ENCODE data around the gene KDM4B. TPM values are rescaled to one million over a fixed set of nuclear protein-coding genes. Genes with fewer than 3 reads are reported as not detected.

Gene KDM4B
- total RNA-seq, 2 experiments from 2014 or later, result 33.9 to 35.8 TPM

GRCh38 chr19:5120321-5120720, 151.4 kb downstream of the KDM4B start:
- H3K27ac Mint-ChIP-seq, result no peak overlapping the region
- ChIA-PET POLR2A (no interaction called here), CTCF (no interaction called here)
- H3K27me3 Mint-ChIP-seq, result no peaks in the 10 kb centered on the region
- peaks cover 18% of the 10 kb centered on the region for H3K36me3 Mint-ChIP-seq (ENCODE audit: low read depth)
- H3K4me3 Mint-ChIP-seq, result no peak overlapping the region
- DNase-seq (no peak), ATAC-seq (no peak)
- no peaks in the 10 kb centered on the region for H3K9me3 Mint-ChIP-seq (ENCODE audit: low read depth)
- intact Hi-C loops (cut with DNase I, micrococcal nuclease), result no loop called here
- peaks cover 3% of the 10 kb centered on the region for H3K4me1 Mint-ChIP-seq

- Mint-ChIP-seq H3K4me1 (peaks cover 5% of the 10 kb centered on the region), H3K4me3 (no peak overlapping the region), H3K27me3 (no peaks in the 10 kb centered on the region), H3K9me3 (ENCODE audit: low read depth) (no peaks in the 10 kb centered on the region), H3K27ac (no peak overlapping the region), H3K36me3 (ENCODE audit: low read depth) (peaks cover 15% of the 10 kb centered on the region)
- intact Hi-C loops (cut with DNase I, micrococcal nuclease), result no loop called here
- no peak for ATAC-seq
- CTCF ChIA-PET, result no interaction called here
- POLR2A ChIA-PET, result no interaction called here
- no peak for DNase-seq
Observed at GRCh38 chr19:5120833-5121232, 151.9 kb downstream of the KDM4B start.

- DNase-seq, result no peak
- no peak overlapping the region for H3K4me3 Mint-ChIP-seq
- intact Hi-C loops (cut with DNase I, micrococcal nuclease), result no loop called here
- ChIA-PET POLR2A (no interaction called here), CTCF (interaction anchor here (0.6 kb wide), 1 partner anchor 39 kb away, joined by 3 read pairs; no protein-coding TSS in a partner anchor)
- H3K27me3 Mint-ChIP-seq, result no peaks in the 10 kb centered on the region
- H3K36me3 Mint-ChIP-seq (ENCODE audit: low read depth), result peaks cover 11% of the 10 kb centered on the region
- peaks cover 7% of the 10 kb centered on the region for H3K4me1 Mint-ChIP-seq
- no peak for ATAC-seq
- H3K27ac Mint-ChIP-seq, result no peak overlapping the region
- no peaks in the 10 kb centered on the region for H3K9me3 Mint-ChIP-seq (ENCODE audit: low read depth)
Observed at GRCh38 chr19:5121266-5122120, 152.6 kb downstream of the KDM4B start.

GRCh38 chr19:5122121-5122400, 153.1 kb downstream of the KDM4B start:
- no peak for DNase-seq
- Mint-ChIP-seq H3K4me1 (peaks cover 7% of the 10 kb centered on the region), H3K9me3 (ENCODE audit: low read depth) (no peaks in the 10 kb centered on the region), H3K36me3 (ENCODE audit: low read depth) (peaks cover 11% of the 10 kb centered on the region), H3K4me3 (no peak overlapping the region), H3K27me3 (no peaks in the 10 kb centered on the region), H3K27ac (no peak overlapping the region)
- intact Hi-C loops (cut with DNase I, micrococcal nuclease), result no loop called here
- CTCF ChIA-PET, result interaction anchor here (0.6 kb wide), 1 partner anchor 39 kb away, joined by 3 read pairs; no protein-coding TSS in a partner anchor
- POLR2A ChIA-PET, result no interaction called here
- ATAC-seq, result no peak

GRCh38 chr19:5122671-5123409, 153.9 kb downstream of the KDM4B start:
- CTCF ChIA-PET, result no interaction called here
- no peak for ATAC-seq
- Mint-ChIP-seq H3K27me3 (no peaks in the 10 kb centered on the region), H3K36me3 (ENCODE audit: low read depth) (peaks cover 9% of the 10 kb centered on the region), H3K9me3 (ENCODE audit: low read depth) (no peaks in the 10 kb centered on the region), H3K27ac (no peak overlapping the region), H3K4me1 (peaks cover 7% of the 10 kb centered on the region), H3K4me3 (no peak overlapping the region)
- intact Hi-C loops (cut with DNase I, micrococcal nuclease), result no loop called here
- DNase-seq, result no peak
- POLR2A ChIA-PET, result no interaction called here

- Mint-ChIP-seq H3K4me3 (no peak overlapping the region), H3K4me1 (peaks cover 7% of the 10 kb centered on the region), H3K27ac (no peak overlapping the region), H3K9me3 (ENCODE audit: low read depth) (no peaks in the 10 kb centered on the region), H3K27me3 (no peaks in the 10 kb centered on the region), H3K36me3 (ENCODE audit: low read depth) (peaks cover 9% of the 10 kb centered on the region)
- POLR2A ChIA-PET, result no interaction called here
- CTCF ChIA-PET, result interaction anchor here (0.6 kb wide), 1 partner anchor 936 kb away, joined by 3 read pairs; no protein-coding TSS in a partner anchor
- DNase-seq, result no peak
- intact Hi-C loops (cut with DNase I, micrococcal nuclease), result no loop called here
- no peak for ATAC-seq
Observed at GRCh38 chr19:5123646-5124045, 154.7 kb downstream of the KDM4B start.

- Mint-ChIP-seq H3K4me1 (peaks cover 7% of the 10 kb centered on the region), H3K36me3 (ENCODE audit: low read depth) (peaks cover 6% of the 10 kb centered on the region), H3K9me3 (ENCODE audit: low read depth) (no peaks in the 10 kb centered on the region), H3K4me3 (no peak overlapping the region), H3K27me3 (no peaks in the 10 kb centered on the region), H3K27ac (no peak overlapping the region)
- intact Hi-C loops (cut with DNase I, micrococcal nuclease), result no loop called here
- POLR2A ChIA-PET, result no interaction called here
- CTCF ChIA-PET, result interaction anchor here (0.6 kb wide), 1 partner anchor 936 kb away, joined by 3 read pairs; no protein-coding TSS in a partner anchor
- ATAC-seq (no peak), DNase-seq (no peak)
Observed at GRCh38 chr19:5124111-5124855, 155.4 kb downstream of the KDM4B start.

- Mint-ChIP-seq H3K36me3 (ENCODE audit: low read depth) (peaks cover 6% of the 10 kb centered on the region), H3K9me3 (ENCODE audit: low read depth) (no peaks in the 10 kb centered on the region), H3K27ac (no peak overlapping the region), H3K4me1 (peaks cover 17% of the 10 kb centered on the region), H3K4me3 (no peak overlapping the region), H3K27me3 (no peaks in the 10 kb centered on the region)
- DNase-seq, result no peak
- ChIA-PET POLR2A (interaction anchor here (0.8 kb wide), 1 partner anchor 160 kb away, joined by 3 read pairs; no protein-coding TSS in a partner anchor), CTCF (no interaction called here)
- intact Hi-C loops (cut with DNase I, micrococcal nuclease), result no loop called here
- ATAC-seq, result no peak
Observed at GRCh38 chr19:5125376-5125775, 156.5 kb downstream of the KDM4B start.

GRCh38 chr19:5125797-5126497, 157.0 kb downstream of the KDM4B start:
- Mint-ChIP-seq H3K4me3 (no peak overlapping the region), H3K4me1 (peaks cover 23% of the 10 kb centered on the region), H3K27me3 (no peaks in the 10 kb centered on the region), H3K9me3 (ENCODE audit: low read depth) (no peaks in the 10 kb centered on the region), H3K27ac (no peak overlapping the region), H3K36me3 (ENCODE audit: low read depth) (peaks cover 6% of the 10 kb centered on the region)
- CTCF ChIA-PET, result no interaction called here
- POLR2A ChIA-PET, result interaction anchor here (0.8 kb wide), 1 partner anchor 159 kb away, joined by 3 read pairs; no protein-coding TSS in a partner anchor
- intact Hi-C loops (cut with DNase I, micrococcal nuclease), result no loop called here
- ATAC-seq (no peak), DNase-seq (no peak)

GRCh38 chr19:5126498-5127223, 157.7 kb downstream of the KDM4B start:
- no peak overlapping the region for H3K4me3 Mint-ChIP-seq
- CTCF ChIA-PET, result no interaction called here
- POLR2A ChIA-PET, result interaction anchor here (0.8 kb wide), 1 partner anchor 158 kb away, joined by 3 read pairs; no protein-coding TSS in a partner anchor

More at GRCh38 chr19:5126498-5127223, 157.7 kb downstream of the KDM4B start:
- intact Hi-C loops (cut with DNase I, micrococcal nuclease), result no loop called here
- no peak overlapping the region for H3K27ac Mint-ChIP-seq
- peaks cover 27% of the 10 kb centered on the region for H3K4me1 Mint-ChIP-seq
- no peak for DNase-seq
- H3K36me3 Mint-ChIP-seq (ENCODE audit: low read depth), result peaks cover 6% of the 10 kb centered on the region
- no peak for ATAC-seq
- H3K9me3 Mint-ChIP-seq (ENCODE audit: low read depth), result no peaks in the 10 kb centered on the region
- H3K27me3 Mint-ChIP-seq, result no peaks in the 10 kb centered on the region
